ENCODE data around the gene HIVEP3. TPM values are rescaled to one million over a fixed set of nuclear protein-coding genes. Genes with fewer than 3 reads are reported as not detected.

The HIVEP3 gene
- total and polyA plus RNA-seq, 7 donors, result 0.70 to 3.4 (median 2.1) TPM

GRCh38 chr1:41682845-41683625, 235.7 kb downstream of the HIVEP3 start:
- H3K4me3 ChIP-seq, result no peak overlapping the region
- 95 to 98% (median 96%) methylated on average over 6 of the region's 6 CpGs for WGBS, 3 donors
- H3K27me3 ChIP-seq (ENCODE audit: insufficient read depth in 3 of 3, low read length in 2 of 3), result no peaks in the 10 kb centered on the region
- ATAC-seq (no peak), DNase-seq (no peak)
- intact Hi-C loops (cut with DNase I), result loop anchor here in 1 of 2 donors (5.0 kb wide), 1 partner anchor 39 kb away; no protein-coding TSS in a partner anchor
- TF ChIP-seq CTCF (IDR thresholded peaks at IDR 0.05), result no peak
- H3K4me1 ChIP-seq, result peaks cover 6% of the 10 kb centered on the region
- H3K9me3 ChIP-seq, result no peaks in the 10 kb centered on the region
- no peaks in the 10 kb centered on the region for H3K36me3 ChIP-seq (ENCODE audit: insufficient read depth in 1 of 2, low read depth in 1 of 2)
- no peak overlapping the region for H3K27ac ChIP-seq

- DNase-seq (no peak), ATAC-seq (no peak)
- Histone ChIP-seq H3K9me3 (no peaks in the 10 kb centered on the region), H3K27ac (no peak overlapping the region), H3K4me3 (no peak overlapping the region), H3K4me1 (peaks cover 6% of the 10 kb centered on the region), H3K27me3 (ENCODE audit: insufficient read depth in 3 of 3, low read length in 2 of 3) (no peaks in the 10 kb centered on the region), H3K36me3 (ENCODE audit: insufficient read depth in 1 of 2, low read depth in 1 of 2) (no peaks in the 10 kb centered on the region)
- 90 to 97% (median 94%) methylated on average over 5 of the region's 5 CpGs for WGBS, 3 donors
- intact Hi-C loops (cut with DNase I), result loop anchor here in 1 of 2 donors (5.0 kb wide), 1 partner anchor 40 kb away; no protein-coding TSS in a partner anchor
- TF ChIP-seq CTCF (IDR thresholded peaks at IDR 0.05), result no peak
Measured at GRCh38 chr1:41682149-41682548, 236.6 kb downstream of the HIVEP3 start.

- no peak overlapping the region for H3K27ac ChIP-seq
- no peaks in the 10 kb centered on the region for H3K27me3 ChIP-seq (ENCODE audit: insufficient read depth in 3 of 3, low read length in 2 of 3)
- intact Hi-C loops (cut with DNase I), result loop anchor here in 1 of 2 donors (5.0 kb wide), 1 partner anchor 41 kb away; no protein-coding TSS in a partner anchor
- peak in 1 of 2 donors; percentile 68 for DNase-seq
- no peaks in the 10 kb centered on the region for H3K36me3 ChIP-seq (ENCODE audit: insufficient read depth in 1 of 2, low read depth in 1 of 2)
- H3K4me1 ChIP-seq, result peaks cover 6% of the 10 kb centered on the region
- H3K9me3 ChIP-seq, result no peaks in the 10 kb centered on the region
- no peak for TF ChIP-seq CTCF (IDR thresholded peaks at IDR 0.05)
- peak in 3 of 4 donors; percentile 46 to 63 (median 48) for ATAC-seq
- no peak overlapping the region for H3K4me3 ChIP-seq
- WGBS, 3 donors, result 65 to 76% (median 69%) methylated on average over 11 of the region's 11 CpGs
Measured at GRCh38 chr1:41681331-41682098, 237.2 kb downstream of the HIVEP3 start.

- Histone ChIP-seq H3K27ac (no peak overlapping the region), H3K4me3 (no peak overlapping the region), H3K36me3 (ENCODE audit: insufficient read depth in 1 of 2, low read depth in 1 of 2) (no peaks in the 10 kb centered on the region), H3K27me3 (ENCODE audit: insufficient read depth in 3 of 3, low read length in 2 of 3) (no peaks in the 10 kb centered on the region), H3K9me3 (no peaks in the 10 kb centered on the region), H3K4me1 (peaks cover 6% of the 10 kb centered on the region)
- intact Hi-C loops (cut with DNase I), result loop anchor here in 1 of 2 donors (5.0 kb wide), 1 partner anchor 42 kb away; no protein-coding TSS in a partner anchor
- no peak for TF ChIP-seq CTCF (IDR thresholded peaks at IDR 0.05)
- DNase-seq, result no peak
- WGBS, 3 donors, result 92 to 100% (median 94%) methylated on average over 1 of the region's 1 CpG
- ATAC-seq, result no peak
Measured at GRCh38 chr1:41679994-41680393, 238.7 kb downstream of the HIVEP3 start.
